GM12878 (cell line): ENCODE results near the gene ERVW-1. TPM values are rescaled to one million over a fixed set of nuclear protein-coding genes. Genes with fewer than 3 reads are reported as not detected.

Source experiments
- ATAC-seq: fragments of 200-7000 bp; cut with Tn5 transposase; 3 replicates; pipeline ENCODE4 v1.9.1; 2020; ENCODE audit warnings: mild to moderate bottlenecking, moderate library complexity
- BruUV-seq: library from RNA; stranded (reverse); fragments of 400-500 nt; replicated peaks from 2 replicates; lab custom pipeline; 2021; lab: Mats Ljungman, UMichigan
- CTCF ChIA-PET: fragments of 300-600 bp; sonication (Branson Sonifier 250); formaldehyde crosslinking; extraction: SDS; loops from one replicate; lab custom pipeline; 2021; ENCODE audit warnings: inconsistent platforms; lab: Yijun Ruan, JAX
- POLR2A ChIA-PET: fragments of 350-600 bp; formaldehyde crosslinking; extraction: SDS; loops from one replicate; lab custom pipeline; 2021; ENCODE audit warnings: inconsistent platforms; lab: Charles Lee
- RAD21 ChIA-PET: fragments of 300-600 bp; sonication (Branson Sonifier 250); formaldehyde crosslinking; loops from one replicate; lab custom pipeline; 2023; ENCODE audit warnings: antibody characterized with exemption; ENCODE audit not compliant: unreplicated experiment; lab: Charles Lee
- SMC1A ChIA-PET: fragments of 300-600 bp; sonication (Branson Sonifier 250); formaldehyde crosslinking; loops from one replicate; lab custom pipeline; 2023; ENCODE audit not compliant: unreplicated experiment, uncharacterized antibody; lab: Charles Lee
- DNase-seq: peaks from one replicate; pipeline ENCODE4 v3.0.0-alpha.2; 2011; ENCODE audit warnings: low read depth, low spot score
- FAIRE-seq: peaks from 3 replicates; lab custom pipeline; 2011; peaks lifted over from hg19 to GRCh38; lab: Jason Lieb, UNC
- H2AFZ ChIP-seq: 2 replicates; pipeline ENCODE4 v1.6.0; 2011; ENCODE audit warnings: low read depth, low read length, control low read depth; ENCODE audit not compliant: control insufficient read depth
- H3K27ac ChIP-seq: 2 replicates; pipeline ENCODE4 v1.5.1; 2011; ENCODE audit warnings: control low read depth; ENCODE audit not compliant: control insufficient read depth, insufficient read depth
- H3K27me3 ChIP-seq, 2 experiments: replicated peaks in 1 of 2; 2 replicates each; pipeline versions ENCODE4 v1.6.0 to v1.6.1; 2011; ENCODE audit warnings: low read length in 1 of 2; ENCODE audit not compliant: control insufficient read depth in 2 of 2, insufficient read depth in 2 of 2
- H3K36me3 ChIP-seq, 2 experiments: 2 replicates each; pipeline ENCODE4 v1.5.1; 2011; ENCODE audit warnings: low read length in 1 of 2; ENCODE audit not compliant: control insufficient read depth in 2 of 2, insufficient read depth in 2 of 2
- H3K4me1 ChIP-seq: 2 replicates; pipeline ENCODE4 v1.6.1; 2011; ENCODE audit warnings: mild to moderate bottlenecking, low read length, moderate library complexity, mixed read lengths; ENCODE audit not compliant: control insufficient read depth, insufficient read depth
- H3K4me2 ChIP-seq: 2 replicates; pipeline ENCODE4 v1.6.0; 2011; ENCODE audit warnings: control low read depth; ENCODE audit not compliant: control insufficient read depth, insufficient read depth
- H3K4me3 ChIP-seq: fragments of 200-600 bp; sonication (generic); 2 replicates; pipeline ENCODE4 v1.5.1; 2016
- H3K79me2 ChIP-seq: 2 replicates; pipeline ENCODE4 v1.6.0; 2011; ENCODE audit warnings: low read length; ENCODE audit not compliant: control insufficient read depth, insufficient read depth
- H3K9ac ChIP-seq: 2 replicates; pipeline ENCODE4 v1.8.0; 2011; ENCODE audit warnings: low read length, control low read depth, mixed read lengths; ENCODE audit not compliant: control insufficient read depth, insufficient read depth
- H3K9me3 ChIP-seq: replicated peaks from 3 replicates; pipeline ENCODE4 v1.5.1; 2011; ENCODE audit warnings: mild to moderate bottlenecking, low read length; ENCODE audit not compliant: control insufficient read depth, insufficient read depth
- H4K20me1 ChIP-seq: 2 replicates; pipeline ENCODE4 v1.6.0; 2011; ENCODE audit not compliant: control insufficient read depth, insufficient read depth
- E2F8 ChIP-seq: fragments of 450-650 bp; IDR thresholded peaks from 2 replicates; pipeline ENCODE4 v1.6.1; 2018; ENCODE audit warnings: mild to moderate bottlenecking, low read depth, moderate library complexity; ENCODE audit not compliant: partially characterized antibody
- GATAD2B ChIP-seq: fragments of 450-650 bp; conservative IDR thresholded peaks from 2 replicates; pipeline ENCODE4 v1.6.1; 2017; ENCODE audit warnings: low read depth, mild to moderate bottlenecking, moderate library complexity
- HCFC1 ChIP-seq: fragments of 150-350 bp; IDR thresholded peaks from 2 replicates; pipeline ENCODE4 v1.6.1; 2014; ENCODE audit warnings: low read length
- IRF3 ChIP-seq: fragments of 450-650 bp; IDR thresholded peaks from 2 replicates; pipeline ENCODE4 v1.6.1; 2014; ENCODE audit warnings: mild to moderate bottlenecking
- MEF2A ChIP-seq: IDR thresholded peaks from 2 replicates; pipeline ENCODE4 v1.6.1; 2011; ENCODE audit warnings: low read depth, mild to moderate bottlenecking, low read length, moderate library complexity; ENCODE audit not compliant: insufficient read depth
- MTA2 ChIP-seq: fragments of 450-650 bp; IDR thresholded peaks from 2 replicates; pipeline ENCODE4 v1.6.1; 2016; ENCODE audit warnings: low read depth, mild to moderate bottlenecking, moderate library complexity
- RB1 ChIP-seq: fragments of 450-650 bp; formaldehyde crosslinking; IDR thresholded peaks from 2 replicates; pipeline ENCODE4 v1.6.1; 2017; ENCODE audit warnings: mild to moderate bottlenecking, borderline replicate concordance
- RUNX3 ChIP-seq: IDR thresholded peaks from 2 replicates; pipeline ENCODE4 v1.6.1; 2012; ENCODE audit warnings: low read length, inconsistent platforms
- SIN3A ChIP-seq: IDR thresholded peaks from 2 replicates; pipeline ENCODE4 v1.6.1; 2012; ENCODE audit warnings: low read depth, low read length, improper control_type of control experiment
- STAT3 ChIP-seq: IDR thresholded peaks from 2 replicates; pipeline ENCODE4 v1.6.1; 2011; ENCODE audit warnings: low read depth, low read length, improper control_type of control experiment
- SUPT20H ChIP-seq: IDR thresholded peaks from 2 replicates; pipeline ENCODE4 v1.6.1; 2011; ENCODE audit warnings: low read depth, mild to moderate bottlenecking, low read length, moderate library complexity, borderline replicate concordance; ENCODE audit not compliant: control insufficient read depth
- TCF7 ChIP-seq: IDR thresholded peaks from 2 replicates; pipeline ENCODE4 v1.6.1; 2014; ENCODE audit warnings: antibody characterized with exemption, borderline replicate concordance
- USF2 ChIP-seq: IDR thresholded peaks from 2 replicates; pipeline ENCODE4 v1.6.1; 2011; ENCODE audit warnings: low read depth, low read length, improper control_type of control experiment, borderline replicate concordance
- WGBS: methylation state at CpG from one replicate; pipeline ENCODE4 v1.1.6; 2016; ENCODE audit warnings: low lambda C conversion rate; ENCODE audit not compliant: insufficient replicate concordance, insufficient coverage; ENCODE audit errors: missing lambda C conversion rate; 5-methylcytosine and 5-hydroxymethylcytosine counted together
- in situ Hi-C: fragments of 300-500 bp; cut with MboI; formaldehyde crosslinking; loops from 9 replicates; pipeline ENCODE4 v1.14.3; 2018; ENCODE audit warnings: mixed read lengths
- intact Hi-C: fragments of 100-400 bp; cut with micrococcal nuclease; formaldehyde crosslinking; loops from one replicate; pipeline ENCODE4 v1.14.2; 2022; ENCODE audit not compliant: unreplicated experiment
- polyA plus RNA-seq, 11 experiments: library from polyadenylated mRNA; depleted of rRNA in 4 of 11; unstranded in 6 of 11; stranded (reverse) in 5 of 11; fragments of >200 nt; fragmentation: Nextera tagmentation in 4 of 11; fragmentation: Illumina TruSeq in 1 of 11; extraction: Ambion mirVana in 4 of 11; extraction: Trizol in 1 of 11; gene quantifications; 1 replicate in 1 of 11; 2 replicates in 10 of 11; pipeline versions ENCODE4 v1.2.1 to v1.2.3, GENCODE V29; 2011 to 2016; ENCODE audit warnings: inconsistent platforms in 2 of 11, missing spikeins in 2 of 11, low read depth in 1 of 11
- total RNA-seq, 4 experiments: library from RNA; depleted of rRNA in 3 of 4; stranded (reverse); fragments of >200 nt in 3 of 4; fragmentation: Illumina TruSeq in 1 of 4; extraction: Trizol in 1 of 4; gene quantifications; 2 replicates each; pipeline versions ENCODE4 v1.2.1 to v1.2.3, GENCODE V29; 2013 to 2021

ERVW-1 gene
- total and polyA plus RNA-seq, 10 of the 15 experiments (the other 5 are each of a cell fraction or from before 2014, with no cell fraction given): 0.05 TPM; not detected in 9

GRCh38 chr7:92422926-92423325, 54.8 kb downstream of the ERVW-1 start (continued):
- TF ChIP-seq E2F8 (no peak), STAT3 (no peak)
- TF ChIP-seq, all 136 proteins: peak for 0

- Histone ChIP-seq H3K9ac (no peak overlapping the region), H3K4me1 (peaks cover 5% of the 10 kb centered on the region; the same call in 1 of the 2 replicates), H3K27me3 (no peaks in the 10 kb centered on the region), H3K27ac (no peak overlapping the region), H2AFZ (no peak overlapping the region; the same call in 1 of the 2 replicates), H3K4me3 (no peak overlapping the region), H3K9me3 (no peaks in the 10 kb centered on the region), H3K79me2 (no peaks in the 10 kb centered on the region), H3K36me3 (no peaks in the 10 kb centered on the region), H3K4me2 (no peak overlapping the region), H4K20me1 (no peaks in the 10 kb centered on the region)
- ChIA-PET POLR2A (interaction anchor here (0.6 kb wide), 1 partner anchor 359 kb away, joined by 3 read pairs; no protein-coding TSS in a partner anchor), SMC1A (interaction anchor here (1.8 kb wide), 1 partner anchor 25 kb away, joined by 5 read pairs; the partner anchor contains the start of gene GATAD1), CTCF (interaction anchor here (0.5 to 7.5 kb wide), 4 partner anchors 11 to 240 kb away, joined by 3 to 86 read pairs (median 4); partner anchors contain the start of gene GATAD1), RAD21 (interaction anchor here (1.2 to 2.1 kb wide), 2 partner anchors 9 to 25 kb away, joined by 4 to 7 read pairs; partner anchors contain the start of gene GATAD1)
- in situ Hi-C loops: loop anchor here (10.0 kb wide), 1 partner anchor 633 kb away; no protein-coding TSS in a partner anchor
- FAIRE-seq (no peak), ATAC-seq (no peak), DNase-seq (no peak)
- WGBS: 48% methylated on average over 5 of the region's 5 CpGs
- BruUV-seq: no TSS peak
- intact Hi-C loops: no loop called here
- TF ChIP-seq RB1 (no peak), TCF7 (no peak), HCFC1 (no peak), MTA2 (no peak), MEF2A (no peak), IRF3 (no peak), RUNX3 (no peak), USF2 (no peak), SUPT20H (no peak), SIN3A (no peak), GATAD2B (no peak)
Measured at GRCh38 chr7:92421676-92422435, 55.9 kb downstream of the ERVW-1 start.
